ENCODE results near the gene UBD.

UBD gene

DNA sequence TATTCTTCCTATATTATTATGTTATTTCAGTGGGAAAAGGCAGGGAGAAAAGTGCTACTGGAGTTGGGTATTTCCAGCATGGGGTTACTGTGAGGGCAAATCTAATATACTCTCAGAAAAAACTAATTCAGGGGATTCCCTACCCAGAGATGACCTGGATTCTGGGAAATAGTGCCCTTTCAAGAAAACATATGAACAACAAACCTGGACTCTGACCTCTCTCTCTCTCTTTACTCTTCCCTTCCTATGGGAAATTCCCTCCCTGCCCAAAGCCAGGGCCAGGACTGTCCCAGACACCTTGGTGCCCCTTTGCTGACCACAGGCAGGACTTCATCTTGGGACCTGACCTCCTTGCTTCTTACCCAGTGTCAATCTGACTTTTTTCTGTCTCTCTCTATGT lies 1.6 kb upstream of the UBD start:
- DNase-seq (no peak), ATAC-seq (no peak)

DNA sequence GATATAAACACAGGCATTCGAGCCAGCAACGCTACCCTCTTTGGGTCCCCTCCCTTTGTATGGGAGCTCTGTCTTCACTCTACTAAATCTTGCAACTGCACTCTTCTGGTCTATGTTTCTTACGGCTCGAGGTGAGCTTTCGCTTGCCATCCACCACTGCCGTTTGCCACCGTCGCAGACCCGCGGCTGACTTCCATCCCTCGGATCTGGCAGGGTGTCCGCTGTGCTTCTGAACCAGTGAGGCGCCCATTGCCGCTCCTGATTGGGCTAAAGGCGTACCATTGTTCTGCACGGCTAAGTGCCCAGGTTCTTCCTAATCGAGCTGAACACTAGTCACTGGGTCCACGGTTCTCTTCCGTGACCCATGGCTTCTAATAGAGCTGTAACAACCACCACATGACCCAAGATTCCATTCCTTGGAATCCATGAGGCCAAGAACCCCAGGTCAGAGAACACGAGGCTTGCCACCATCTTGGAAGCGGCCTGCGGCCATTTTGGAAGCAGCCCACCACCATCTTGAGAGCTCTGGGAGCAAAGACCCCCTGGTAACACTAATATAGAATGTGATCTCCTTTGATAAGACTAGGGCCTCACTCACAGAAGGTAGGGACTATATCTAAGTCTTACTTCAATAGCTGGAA lies 973 bp downstream of the UBD start:
- ATAC-seq (no peak), DNase-seq (no peak)

DNA sequence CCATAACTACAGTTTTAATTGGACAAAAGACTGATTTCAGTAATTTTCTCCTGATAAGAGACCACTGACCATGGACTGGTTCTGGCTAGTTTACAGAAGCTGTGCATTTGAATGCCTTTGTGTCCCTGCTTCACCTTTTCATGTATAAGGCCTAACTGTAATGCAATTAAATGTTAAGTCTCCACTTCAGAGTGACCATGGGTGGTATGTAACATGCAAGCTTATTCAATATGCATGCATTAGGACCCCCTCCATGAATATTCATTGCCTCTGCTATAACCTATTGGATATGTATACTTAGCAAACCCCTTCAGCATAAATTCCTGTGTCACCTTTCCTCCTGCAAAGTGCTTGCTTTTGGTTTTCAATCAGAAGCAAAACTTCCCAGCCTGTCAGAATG lies 2.2 kb downstream of the UBD start:
- no peak for ATAC-seq
- DNase-seq = no peak

DNA sequence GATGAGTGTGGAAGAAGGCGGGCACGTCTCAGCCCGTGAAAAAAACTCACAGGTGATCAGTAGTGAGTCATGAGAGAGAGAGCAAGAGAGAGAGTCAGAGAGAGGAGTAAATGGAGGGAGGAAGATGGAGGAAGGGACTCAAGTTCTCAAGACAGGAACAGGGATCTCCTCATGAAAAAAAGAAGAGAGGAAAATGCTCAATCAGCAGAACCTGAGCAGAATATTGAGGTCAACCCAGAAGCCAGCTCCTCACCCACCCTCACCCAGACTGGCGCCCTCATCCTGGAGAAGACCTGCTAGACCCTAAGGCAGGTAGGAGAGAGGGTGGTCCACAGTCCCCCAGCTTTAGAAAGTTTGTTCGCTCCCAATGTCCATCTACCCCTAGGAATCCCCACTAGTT lies 4.8 kb downstream of the UBD start:
- ATAC-seq (no peak), DNase-seq (no peak)

DNA sequence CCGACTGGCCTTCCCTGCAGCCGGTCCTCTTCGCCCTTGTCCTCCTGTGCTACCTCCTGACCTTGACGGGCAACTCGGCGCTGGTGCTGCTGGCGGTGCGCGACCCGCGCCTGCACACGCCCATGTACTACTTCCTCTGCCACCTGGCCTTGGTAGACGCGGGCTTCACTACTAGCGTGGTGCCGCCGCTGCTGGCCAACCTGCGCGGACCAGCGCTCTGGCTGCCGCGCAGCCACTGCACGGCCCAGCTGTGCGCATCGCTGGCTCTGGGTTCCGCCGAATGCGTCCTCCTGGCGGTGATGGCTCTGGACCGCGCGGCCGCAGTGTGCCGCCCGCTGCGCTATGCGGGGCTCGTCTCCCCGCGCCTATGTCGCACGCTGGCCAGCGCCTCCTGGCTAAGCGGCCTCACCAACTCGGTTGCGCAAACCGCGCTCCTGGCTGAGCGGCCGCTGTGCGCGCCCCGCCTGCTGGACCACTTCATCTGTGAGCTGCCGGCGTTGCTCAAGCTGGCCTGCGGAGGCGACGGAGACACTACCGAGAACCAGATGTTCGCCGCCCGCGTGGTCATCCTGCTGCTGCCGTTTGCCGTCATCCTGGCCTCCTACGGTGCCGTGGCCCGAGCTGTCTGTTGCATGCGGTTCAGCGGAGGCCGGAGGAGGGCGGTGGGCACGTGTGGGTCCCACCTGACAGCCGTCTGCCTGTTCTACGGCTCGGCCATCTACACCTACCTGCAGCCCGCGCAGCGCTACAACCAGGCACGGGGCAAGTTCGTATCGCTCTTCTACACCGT lies 6.1 kb downstream of the UBD start:
- DNase-seq (peak; percentile 30), ATAC-seq (peak; percentile 32)

DNA sequence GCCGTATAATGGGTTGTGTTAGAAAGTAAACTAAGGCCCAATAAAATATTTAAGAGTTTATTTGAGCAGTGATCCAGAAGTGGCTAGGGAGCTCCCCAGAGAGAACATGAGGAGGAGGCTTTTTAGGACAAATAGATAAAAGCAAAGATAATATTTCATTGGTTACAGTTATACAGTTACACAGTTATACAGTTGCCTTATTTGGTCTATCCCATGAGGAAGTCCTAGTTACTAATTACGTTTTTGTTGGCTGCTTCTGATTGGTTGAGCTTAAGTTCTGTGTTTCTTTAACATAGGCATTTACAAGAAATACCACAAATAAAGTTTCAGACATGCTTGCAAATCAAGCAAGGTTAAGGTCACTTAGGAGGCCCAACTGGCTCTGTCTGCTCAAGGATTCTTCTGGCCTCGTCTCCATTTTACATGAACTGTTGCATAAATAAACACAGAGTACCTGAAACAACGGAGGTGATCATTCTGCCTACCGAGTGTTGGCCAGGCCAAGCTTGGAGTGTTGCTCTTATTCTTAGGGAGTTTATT lies 7.0 kb downstream of the UBD start:
- DNase-seq = no peak
- ATAC-seq = peak; percentile 28

DNA sequence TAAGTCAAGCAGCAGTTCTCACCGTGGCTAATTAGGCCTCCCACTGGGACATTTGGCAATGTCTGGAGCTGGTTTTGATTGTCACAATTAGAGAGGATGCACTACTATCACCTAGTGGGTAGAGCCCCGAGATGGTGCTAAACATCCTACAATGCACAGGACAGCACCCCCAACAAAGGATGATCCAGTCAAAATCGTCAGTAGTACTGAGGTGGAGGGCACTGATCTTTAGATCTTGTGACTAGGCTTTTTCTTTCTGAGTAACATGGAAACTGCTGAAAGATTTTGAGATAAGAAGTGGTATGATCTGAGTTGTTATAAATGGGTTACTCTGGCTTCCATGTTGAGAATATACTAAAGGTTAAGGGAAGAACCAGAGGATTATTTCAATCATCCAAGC lies 12.0 kb downstream of the UBD start:
- DNase-seq (no peak), ATAC-seq (peak; percentile 49)

DNA sequence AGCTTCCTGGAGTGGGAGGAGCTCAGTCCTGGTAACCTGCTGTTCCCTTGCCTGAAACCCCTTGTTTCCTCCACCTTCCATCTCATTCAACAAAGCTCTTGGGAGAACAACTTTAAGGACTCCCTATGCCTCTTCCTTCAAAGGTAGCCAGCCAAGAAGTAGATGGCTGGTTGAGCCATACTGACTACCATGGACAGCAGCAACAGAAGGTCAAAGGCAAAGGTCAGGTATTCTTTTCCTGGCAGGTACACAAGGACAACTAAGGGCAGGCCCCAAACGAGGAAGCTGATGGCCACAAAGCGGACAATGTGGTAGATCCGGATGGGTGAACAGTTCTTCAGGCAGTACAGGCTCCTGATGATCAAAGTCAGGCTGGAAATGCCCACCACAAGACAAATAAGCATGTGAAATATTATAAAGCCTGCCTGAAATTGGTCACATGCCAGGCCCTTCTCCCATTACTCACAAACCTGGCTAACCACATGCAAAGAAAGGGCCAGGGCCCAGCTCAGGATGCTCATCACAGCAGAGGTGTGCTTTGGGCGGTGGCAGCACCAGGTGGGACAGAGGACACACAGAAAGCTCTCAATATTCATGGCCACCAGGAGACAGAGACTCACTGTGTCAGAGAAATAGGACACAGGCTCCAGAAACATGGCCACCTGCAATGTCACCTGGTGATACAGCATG lies 21.7 kb downstream of the UBD start:
- DNase-seq (no peak), ATAC-seq (no peak)

DNA sequence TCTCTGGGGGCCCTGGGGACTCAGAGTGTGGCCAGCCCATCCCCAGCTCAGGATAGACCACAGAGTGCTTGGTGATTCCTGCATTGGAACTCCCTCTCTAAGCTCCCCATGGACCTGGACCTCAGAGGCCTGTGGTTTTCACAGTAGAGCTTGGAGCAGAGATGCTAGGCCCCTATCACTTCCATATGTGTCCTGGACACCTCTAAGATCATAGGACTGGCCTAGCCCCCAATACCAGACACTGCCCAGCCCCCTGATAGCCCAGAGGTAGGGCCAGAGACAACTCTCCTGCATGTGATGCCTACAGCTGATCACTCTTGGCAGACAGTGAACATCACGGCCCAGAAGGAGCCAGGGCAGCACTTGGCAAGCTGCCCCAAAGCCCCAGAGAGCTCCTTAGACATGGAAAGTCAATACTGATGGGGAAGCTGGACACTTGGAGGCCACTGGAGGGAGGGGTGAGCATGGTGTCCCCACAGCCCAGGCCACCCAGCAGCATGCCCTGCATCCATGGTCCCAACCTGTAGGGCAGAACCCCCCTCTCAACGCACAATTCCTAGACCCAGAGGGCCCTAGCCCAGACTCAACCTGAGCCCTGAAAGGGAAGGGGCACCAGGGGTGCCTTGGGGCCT lies 27.1 kb downstream of the UBD start:
- ATAC-seq (no peak), DNase-seq (no peak)

DNA sequence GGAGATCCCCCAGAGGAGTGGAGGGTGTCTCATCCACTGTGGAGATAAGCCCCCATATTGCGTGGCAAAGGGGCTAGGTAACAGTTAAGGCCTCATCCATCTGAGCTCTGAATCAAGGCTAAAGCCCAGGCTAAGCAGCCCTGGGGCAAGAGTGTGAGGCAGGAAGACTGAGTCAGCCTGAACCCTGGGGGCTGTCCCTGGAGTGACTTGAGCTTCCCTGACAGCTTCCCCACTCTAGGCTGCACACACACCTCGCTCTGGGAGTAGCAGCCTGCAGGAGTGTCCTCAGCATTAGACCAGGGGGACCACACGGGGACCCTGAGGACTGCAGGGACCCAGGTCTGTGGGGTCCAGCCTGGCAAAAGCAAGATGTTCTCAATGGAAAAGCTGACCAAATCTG lies 27.9 kb downstream of the UBD start:
- DNase-seq = peak; percentile 36
- peak; percentile 84 for ATAC-seq

DNA sequence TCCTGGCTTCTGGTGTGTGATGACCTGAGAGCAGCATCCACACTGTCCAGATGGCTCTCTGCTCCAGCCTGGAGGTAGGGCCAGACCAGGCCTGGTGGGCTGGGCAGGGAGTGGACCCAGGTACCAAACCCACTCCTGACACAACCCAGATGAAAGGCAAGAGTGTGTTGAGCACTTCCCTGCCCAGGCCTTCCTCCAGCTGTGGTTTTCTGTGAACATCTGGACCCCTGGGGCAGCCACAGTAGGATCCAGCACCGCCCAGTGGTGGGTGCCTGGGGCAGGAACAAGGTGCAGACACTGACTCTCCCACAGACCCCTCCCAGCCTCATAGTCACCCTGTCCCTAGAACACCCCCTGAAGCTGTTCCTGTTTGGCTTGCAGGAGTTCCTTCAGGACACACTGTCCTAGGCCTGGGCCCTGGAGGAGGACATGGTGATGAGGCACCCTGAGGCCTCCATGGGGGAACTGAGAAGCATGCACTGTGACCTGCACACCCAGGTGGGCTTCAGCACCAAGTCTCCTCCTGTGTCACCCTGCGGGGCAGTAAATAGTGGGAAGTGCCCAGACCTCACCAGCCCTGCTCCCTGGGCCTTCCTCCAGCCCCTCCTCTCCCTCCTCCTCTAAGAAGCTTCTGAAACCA lies 28.7 kb downstream of the UBD start:
- DNase-seq (no peak), ATAC-seq (no peak)

DNA sequence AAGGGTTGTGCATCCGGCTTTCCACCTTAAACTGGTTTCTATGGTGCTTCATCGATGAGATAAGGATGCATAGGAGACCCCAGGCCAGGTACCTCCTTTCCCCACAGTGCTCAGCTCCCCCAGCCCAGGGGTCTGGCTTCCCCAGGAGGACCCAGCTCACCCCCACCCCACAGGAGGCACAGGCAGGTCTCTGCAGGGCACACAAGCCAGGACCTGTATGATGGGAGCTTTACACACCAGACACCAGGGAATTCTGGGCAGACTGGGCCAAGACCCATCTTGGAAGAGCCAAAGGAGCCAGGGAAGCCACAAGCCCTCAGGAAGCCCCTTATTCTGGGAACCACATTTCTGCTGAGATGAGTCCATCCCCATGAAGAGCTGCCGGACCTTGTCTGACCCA lies 29.6 kb downstream of the UBD start:
- ATAC-seq (no peak), DNase-seq (no peak)

DNA sequence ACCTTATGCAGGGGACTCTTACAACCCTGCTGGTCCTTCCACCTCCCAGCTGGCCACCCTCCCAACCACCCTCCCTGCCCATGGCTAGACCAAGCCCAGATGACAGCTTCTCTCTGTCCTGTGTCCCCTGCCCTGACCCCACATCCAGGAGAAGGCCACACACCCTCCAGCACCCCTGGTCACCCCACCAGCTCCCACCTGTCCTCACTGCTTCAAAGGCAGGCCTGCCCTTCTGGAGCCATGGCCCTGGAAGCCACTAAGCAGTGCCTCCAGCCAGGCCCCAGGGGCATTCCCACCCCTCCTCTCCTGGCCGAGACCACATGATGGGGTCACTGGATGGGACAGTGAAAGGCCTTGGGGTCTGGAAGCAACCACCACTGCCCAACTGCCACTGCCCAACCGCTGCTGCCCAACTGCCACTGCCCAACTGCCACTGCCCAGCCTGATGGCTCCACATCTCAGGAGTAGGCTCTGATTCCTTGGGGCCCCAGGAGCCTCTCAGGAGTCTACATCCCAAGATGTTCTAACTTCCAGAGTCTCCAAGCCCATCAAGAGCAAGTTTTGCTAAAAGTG lies 30.5 kb downstream of the UBD start:
- DNase-seq (no peak), ATAC-seq (no peak)

DNA sequence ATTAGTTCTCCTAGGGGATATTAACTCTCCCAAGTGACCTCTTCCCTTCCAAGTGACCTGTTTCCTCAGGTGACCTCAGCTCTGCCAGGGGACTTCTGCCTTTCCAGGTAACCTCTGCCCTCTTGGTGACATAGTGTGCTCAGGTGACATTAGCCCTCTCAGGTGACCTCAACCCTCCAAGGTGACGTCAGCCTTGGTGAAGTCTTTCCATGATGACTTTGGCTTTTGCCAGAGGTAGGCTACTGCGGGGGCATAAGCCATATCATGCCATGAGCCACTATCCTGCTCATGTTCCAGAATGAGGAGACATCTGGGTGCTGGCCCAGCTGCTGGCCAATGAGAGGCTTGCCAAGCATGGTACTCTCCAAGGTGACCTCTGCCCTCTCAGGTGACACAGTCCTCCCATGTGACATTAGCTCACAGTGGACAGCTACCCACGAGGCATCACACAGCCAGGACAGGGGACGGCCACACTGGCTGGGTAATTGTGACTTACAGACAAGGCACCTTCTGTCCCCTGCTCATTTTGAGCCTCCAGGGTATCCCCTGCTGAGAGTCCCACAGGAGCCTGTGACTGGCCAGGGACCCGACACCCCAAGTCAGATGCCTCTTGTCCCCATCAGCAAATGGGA lies 31.1 kb downstream of the UBD start:
- ATAC-seq (no peak), DNase-seq (no peak)

DNA sequence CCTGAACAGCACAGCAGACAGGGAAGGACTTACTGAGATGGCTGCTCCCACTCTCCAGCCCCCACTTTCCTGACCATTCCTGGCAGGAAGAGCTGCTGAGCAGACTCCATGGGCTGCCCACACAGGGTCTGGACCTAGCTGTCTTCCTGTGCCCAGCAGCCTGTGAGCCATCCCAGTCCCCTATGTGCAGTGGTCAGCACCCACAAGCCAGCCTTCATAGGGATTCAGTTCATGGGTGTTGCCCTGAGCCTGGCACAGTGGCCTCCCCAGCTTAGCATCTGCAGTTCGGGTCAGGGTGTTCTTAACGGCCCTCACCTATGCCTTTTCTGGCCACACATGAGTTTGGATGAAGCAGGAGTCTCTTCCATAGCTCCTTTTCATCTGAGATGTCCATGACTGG lies 32.0 kb downstream of the UBD start:
- ATAC-seq (no peak), DNase-seq (no peak)

DNA sequence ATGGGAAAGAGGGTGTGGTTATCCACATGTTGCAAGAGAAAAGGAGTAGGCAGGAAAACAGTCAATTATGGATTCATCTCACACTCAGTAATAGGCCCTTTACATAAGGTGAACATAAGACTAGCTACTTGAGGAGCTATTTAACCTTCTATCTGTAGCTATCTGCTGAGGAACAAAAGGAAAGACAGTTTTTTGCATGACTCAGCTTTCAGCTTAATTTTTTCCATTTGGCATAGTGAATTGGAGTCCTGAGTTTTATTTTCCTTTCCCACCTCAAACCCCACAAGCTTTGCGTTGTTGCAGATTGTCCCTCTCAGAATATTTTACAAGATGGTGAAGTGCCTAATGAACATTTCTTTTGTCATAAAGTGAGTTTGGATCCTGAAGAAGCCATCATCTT lies 32.4 kb downstream of the UBD start:
- no peak for ATAC-seq
- no peak for DNase-seq

DNA sequence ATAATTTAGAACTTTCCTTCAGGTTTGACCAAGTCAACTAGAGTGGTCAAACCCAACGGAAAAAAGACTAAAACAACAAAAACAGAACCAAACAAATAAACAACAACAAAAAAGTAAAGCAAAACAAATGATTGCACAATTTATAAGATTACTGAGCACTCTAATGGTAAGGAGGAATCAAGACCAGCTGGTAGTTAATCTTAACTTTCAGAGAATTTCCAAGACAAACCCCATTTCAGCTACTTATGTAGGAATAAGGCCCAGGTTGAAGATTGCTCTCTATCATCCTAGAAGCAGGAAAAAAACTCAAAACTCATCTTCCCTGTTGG lies 34.3 kb downstream of the UBD start:
- ATAC-seq (no peak), DNase-seq (no peak)

DNA sequence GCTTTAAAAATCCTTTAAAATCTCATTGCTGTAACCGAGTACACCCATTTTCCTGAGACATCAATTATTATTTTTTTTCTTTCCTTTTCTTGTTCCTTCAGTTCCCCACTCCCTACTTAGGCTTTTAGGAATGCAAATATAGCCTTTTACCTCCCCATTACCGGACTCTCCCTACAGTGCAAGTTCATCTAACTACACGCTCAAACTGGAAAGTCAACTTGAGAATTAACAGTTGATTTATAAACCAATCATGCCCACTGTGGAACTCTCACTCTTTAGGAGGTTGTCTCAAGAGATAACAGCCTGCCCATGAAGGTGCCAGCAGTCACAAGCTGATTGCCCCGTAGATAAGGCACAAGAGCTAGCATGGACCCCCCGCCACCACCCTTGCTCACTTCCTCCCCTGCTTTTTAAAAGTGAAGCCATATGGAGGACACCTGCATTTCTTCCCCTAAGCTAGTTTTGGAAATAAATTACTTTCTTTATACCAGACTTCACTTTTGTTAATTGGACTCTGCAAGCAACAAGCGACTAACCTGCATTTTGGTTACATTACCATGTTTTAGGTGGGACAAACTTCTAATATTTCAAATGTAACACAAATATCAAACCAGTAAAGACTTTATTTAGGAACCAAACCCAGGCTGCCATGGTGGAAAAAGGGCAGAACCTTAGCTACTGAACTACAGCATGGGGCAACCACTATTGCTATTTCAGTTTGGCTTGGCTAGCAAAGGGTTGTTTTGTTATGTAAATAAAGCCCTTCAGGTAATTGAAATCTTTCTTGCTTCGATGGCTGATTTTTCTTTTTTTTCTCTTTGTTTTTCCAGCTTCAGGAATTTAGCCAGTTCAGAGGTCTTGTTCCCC lies 34.9 kb downstream of the UBD start:
- no peak for DNase-seq
- ATAC-seq = no peak

DNA sequence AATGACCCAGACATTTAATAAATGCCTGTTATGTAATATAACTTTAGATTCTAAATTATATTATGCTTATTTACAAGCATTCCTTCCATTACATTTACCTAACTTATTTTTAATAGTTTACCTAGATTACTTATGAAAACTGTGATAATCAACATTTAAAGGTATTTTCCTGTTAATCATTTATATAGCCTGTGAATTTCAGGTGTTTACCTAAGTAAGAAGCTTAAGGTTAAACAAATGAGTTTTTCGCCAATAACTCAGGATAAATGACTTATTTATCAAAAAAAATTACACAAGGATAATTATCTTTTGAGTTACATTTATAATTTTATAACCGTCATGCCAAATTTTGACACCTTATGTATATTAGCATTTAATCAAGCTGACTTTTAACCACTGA lies 35.5 kb downstream of the UBD start:
- ATAC-seq = no peak
- no peak for DNase-seq

DNA sequence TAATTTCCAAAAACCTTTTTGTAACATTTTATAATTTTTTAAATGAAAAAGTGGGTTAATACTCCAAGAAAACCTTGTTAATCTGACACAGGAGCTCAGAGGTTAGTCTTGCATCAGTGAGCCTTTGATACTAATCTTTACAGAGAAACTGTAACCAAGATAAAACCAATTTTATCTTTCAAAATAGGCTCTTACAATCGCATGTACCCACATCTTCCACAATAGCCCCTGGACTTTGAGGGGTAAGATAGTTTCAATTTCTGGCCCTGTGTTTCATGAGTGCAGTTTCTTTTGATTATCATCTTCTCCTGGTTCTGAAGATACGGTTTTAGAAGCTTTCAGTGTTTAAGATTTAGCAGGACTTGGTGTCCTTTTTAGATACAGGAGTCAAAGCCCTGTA lies 37.3 kb downstream of the UBD start:
- ATAC-seq = no peak
- no peak for DNase-seq

Data from stimulated activated naive CD8-positive, alpha-beta T cell treated with anti-CD3 and anti-CD28 coated beads, Interleukin-15, Interleukin-2, amounts not matched to agents 100 U/mL and 50 U/mL, for 24 hours (primary cell).